ENCODE measurements around the gene PLCB1. TPM values are rescaled to one million over a fixed set of nuclear protein-coding genes. Genes with fewer than 3 reads are reported as not detected.

Gene PLCB1
- total RNA-seq, 4 donors from 2014 or later: 13.5 to 110 (median 30.4) TPM

DNA sequence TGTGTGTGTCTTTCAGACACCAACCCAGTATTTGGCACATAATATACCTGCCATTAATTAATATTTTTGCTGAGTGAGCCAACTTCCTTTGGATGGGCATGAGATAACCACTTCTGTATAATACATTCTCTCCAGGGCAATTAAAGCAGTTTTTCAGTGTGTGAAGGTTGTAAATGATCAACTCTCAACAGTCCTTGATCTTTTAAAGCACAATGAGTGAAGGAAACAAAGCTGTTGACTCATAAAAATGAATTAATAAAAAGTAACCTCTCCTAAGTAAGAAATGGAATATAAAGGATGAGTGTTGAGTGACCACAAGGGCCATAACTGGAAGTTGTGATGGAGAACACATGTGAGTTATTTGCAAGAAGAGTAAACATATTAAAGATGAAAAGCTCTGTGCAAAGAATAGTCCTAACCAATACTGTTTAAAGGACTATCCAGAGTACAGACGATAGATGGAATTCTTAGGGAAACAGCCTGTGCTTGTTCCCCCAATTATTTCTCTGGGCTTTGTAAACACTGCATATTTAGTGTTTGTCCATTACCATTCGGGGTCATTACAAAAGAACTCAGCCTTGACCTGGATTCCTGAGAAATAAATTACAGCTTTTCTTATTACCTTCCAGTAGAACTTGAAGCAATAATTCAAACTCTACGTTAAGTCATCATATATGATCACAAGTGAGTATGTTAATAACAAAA lies 446.2 kb downstream of the PLCB1 start:
- no peaks in the 10 kb centered on the region for H3K27me3 ChIP-seq
- TF ChIP-seq CTCF (IDR thresholded peaks at IDR 0.05) (no peak), POLR2A (IDR thresholded peaks at IDR 0.05) (no peak)
- H3K4me3 ChIP-seq: no peak overlapping the region
- H3K4me1 ChIP-seq: no peaks in the 10 kb centered on the region
- intact Hi-C loops (cut with DNase I; ENCODE audit: low total_unique reads): no loop called here
- DNase-seq: no peak
- H3K27ac ChIP-seq: no peak overlapping the region
- no peaks in the 10 kb centered on the region for H3K36me3 ChIP-seq
- H3K9me3 ChIP-seq: no peaks in the 10 kb centered on the region

GRCh38 chr20:8579035-8579434 lies 447.0 kb downstream of the PLCB1 start:
- TF ChIP-seq POLR2A (IDR thresholded peaks at IDR 0.05) (no peak), CTCF (IDR thresholded peaks at IDR 0.05) (no peak)
- Histone ChIP-seq H3K4me3 (no peak overlapping the region), H3K27me3 (no peaks in the 10 kb centered on the region), H3K36me3 (no peaks in the 10 kb centered on the region), H3K4me1 (no peaks in the 10 kb centered on the region), H3K9me3 (no peaks in the 10 kb centered on the region), H3K27ac (no peak overlapping the region)
- intact Hi-C loops (cut with DNase I; ENCODE audit: low total_unique reads): no loop called here
- no peak for DNase-seq

GRCh38 chr20:8581446-8582183 lies 449.5 kb downstream of the PLCB1 start:
- Histone ChIP-seq H3K36me3 (no peaks in the 10 kb centered on the region), H3K4me3 (no peak overlapping the region), H3K4me1 (no peaks in the 10 kb centered on the region), H3K9me3 (no peaks in the 10 kb centered on the region), H3K27ac (no peak overlapping the region), H3K27me3 (no peaks in the 10 kb centered on the region)
- no peak for DNase-seq
- intact Hi-C loops (cut with DNase I; ENCODE audit: low total_unique reads): no loop called here
- TF ChIP-seq POLR2A (IDR thresholded peaks at IDR 0.05): no peak
- TF ChIP-seq CTCF (IDR thresholded peaks at IDR 0.05): no peak

DNA sequence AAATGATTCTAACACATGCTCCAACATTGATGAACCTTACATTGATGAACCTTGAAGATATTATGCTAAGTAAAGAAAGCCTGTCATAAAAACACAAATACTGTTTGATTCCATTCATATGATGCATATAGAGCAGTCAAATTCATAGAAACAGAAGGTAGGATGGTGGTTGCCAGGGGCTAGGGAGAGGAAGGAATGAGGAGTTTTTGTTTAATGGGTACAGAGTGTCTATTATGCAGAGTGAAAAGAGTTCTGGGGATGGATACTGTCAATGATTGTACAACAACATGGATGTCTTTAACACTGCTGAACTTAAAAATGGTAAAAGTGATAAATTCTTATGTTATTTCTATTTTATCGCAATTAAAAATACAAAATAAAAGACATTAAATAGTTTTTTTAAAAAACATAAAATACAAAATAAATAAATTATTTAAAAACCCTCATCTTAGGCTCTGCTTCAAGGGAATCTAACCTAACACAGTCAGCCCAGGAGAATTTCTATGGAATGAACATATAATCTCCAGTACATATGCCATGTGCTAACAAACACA lies 451.0 kb downstream of the PLCB1 start:
- no peaks in the 10 kb centered on the region for H3K4me1 ChIP-seq
- no peaks in the 10 kb centered on the region for H3K9me3 ChIP-seq
- no peaks in the 10 kb centered on the region for H3K27me3 ChIP-seq
- H3K4me3 ChIP-seq: no peak overlapping the region
- no peak overlapping the region for H3K27ac ChIP-seq
- H3K36me3 ChIP-seq: no peaks in the 10 kb centered on the region
- TF ChIP-seq CTCF (IDR thresholded peaks at IDR 0.05) (no peak), POLR2A (IDR thresholded peaks at IDR 0.05) (no peak)
- intact Hi-C loops (cut with DNase I; ENCODE audit: low total_unique reads): no loop called here
- DNase-seq: no peak

DNA sequence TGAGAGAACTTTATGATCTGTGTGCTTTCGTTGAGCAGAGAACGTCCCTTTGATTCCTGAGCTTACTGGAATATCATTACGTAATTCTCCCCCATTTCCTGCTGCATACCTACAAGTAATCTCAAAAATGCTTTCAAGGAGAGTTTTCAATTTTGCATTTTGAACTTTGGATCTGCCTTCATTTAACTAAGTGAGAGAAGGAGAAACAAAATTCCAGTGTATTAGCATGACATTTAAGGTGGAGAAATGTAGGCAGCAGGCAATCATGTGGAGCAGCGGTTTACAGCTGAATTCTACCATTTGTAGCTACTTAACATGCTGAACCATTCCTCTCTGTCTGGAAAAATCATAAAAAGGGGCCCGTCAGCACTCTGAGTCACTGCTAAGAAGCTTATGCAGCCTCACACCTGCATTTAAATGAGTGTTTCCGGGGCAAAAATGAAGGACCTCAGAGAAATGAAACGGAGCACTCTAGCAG lies 451.5 kb downstream of the PLCB1 start:
- no peak for DNase-seq
- Histone ChIP-seq H3K36me3 (no peaks in the 10 kb centered on the region), H3K27ac (no peak overlapping the region), H3K4me1 (no peaks in the 10 kb centered on the region), H3K9me3 (no peaks in the 10 kb centered on the region), H3K27me3 (no peaks in the 10 kb centered on the region), H3K4me3 (no peak overlapping the region)
- intact Hi-C loops (cut with DNase I; ENCODE audit: low total_unique reads): no loop called here
- no peak for TF ChIP-seq CTCF (IDR thresholded peaks at IDR 0.05)

Measured in uterus (tissue), 4 donors.